ENCODE results near the gene FTO.

Gene FTO

GRCh38 chr16:53974484-53975080, 270.6 kb downstream of the FTO start:
- no peak for DNase-seq

- DNase-seq: no peak
Measured at GRCh38 chr16:53980675-53981074, 276.7 kb downstream of the FTO start.

- peak; percentile 17 for DNase-seq
Measured at GRCh38 chr16:53982631-53983042, 278.7 kb downstream of the FTO start.

GRCh38 chr16:53984936-53985335, 281.0 kb downstream of the FTO start:
- DNase-seq: no peak

- DNase-seq: no peak
Measured at GRCh38 chr16:53985861-53986260, 281.9 kb downstream of the FTO start.

DNA sequence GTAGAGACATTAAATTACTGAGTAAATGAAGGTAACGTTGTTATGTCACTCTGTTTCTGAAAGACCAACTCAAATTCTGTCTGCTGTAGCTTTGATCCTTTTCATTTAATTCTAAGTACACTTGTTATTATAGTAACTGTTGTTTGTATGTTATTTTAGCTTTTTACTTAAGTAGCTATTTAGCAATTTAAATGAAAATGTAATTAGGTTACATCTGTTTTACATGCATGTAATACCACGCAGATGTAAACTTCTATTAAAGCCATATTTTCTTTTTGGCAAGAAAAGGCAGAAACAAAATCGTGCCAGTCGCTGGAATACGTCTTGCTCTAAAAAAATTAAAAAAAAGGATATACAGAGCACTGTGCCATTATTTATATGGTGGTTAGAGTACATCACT, 282.8 kb downstream of the FTO start:
- no peak for DNase-seq

GRCh38 chr16:53988136-53988535, 284.2 kb downstream of the FTO start:
- DNase-seq: no peak

DNA sequence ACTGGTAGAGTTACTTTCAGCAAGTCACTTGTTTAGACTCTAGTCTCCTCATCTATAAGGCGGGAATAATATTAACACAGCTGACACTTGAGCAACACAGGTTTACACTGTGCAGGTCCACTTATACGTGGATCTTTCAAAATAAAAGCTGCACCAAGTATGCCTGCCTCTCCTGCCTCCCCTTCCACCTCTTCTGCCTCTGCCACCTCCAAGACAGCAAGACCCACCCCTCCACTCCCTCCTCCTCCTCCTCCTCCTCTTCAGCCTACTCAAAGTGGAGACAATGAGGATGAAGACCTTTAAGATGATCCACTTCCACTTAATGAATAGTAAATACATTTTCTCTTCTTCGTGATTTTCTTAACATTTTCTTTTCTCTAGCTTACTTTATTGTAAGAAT, 285.6 kb downstream of the FTO start:
- no peak for DNase-seq

GRCh38 chr16:53991754-53992378, 287.9 kb downstream of the FTO start:
- no peak for DNase-seq

- DNase-seq: no peak
Measured at GRCh38 chr16:53995378-53995777, 291.4 kb downstream of the FTO start.

GRCh38 chr16:53996961-53997360, 293.0 kb downstream of the FTO start:
- no peak for DNase-seq

DNA sequence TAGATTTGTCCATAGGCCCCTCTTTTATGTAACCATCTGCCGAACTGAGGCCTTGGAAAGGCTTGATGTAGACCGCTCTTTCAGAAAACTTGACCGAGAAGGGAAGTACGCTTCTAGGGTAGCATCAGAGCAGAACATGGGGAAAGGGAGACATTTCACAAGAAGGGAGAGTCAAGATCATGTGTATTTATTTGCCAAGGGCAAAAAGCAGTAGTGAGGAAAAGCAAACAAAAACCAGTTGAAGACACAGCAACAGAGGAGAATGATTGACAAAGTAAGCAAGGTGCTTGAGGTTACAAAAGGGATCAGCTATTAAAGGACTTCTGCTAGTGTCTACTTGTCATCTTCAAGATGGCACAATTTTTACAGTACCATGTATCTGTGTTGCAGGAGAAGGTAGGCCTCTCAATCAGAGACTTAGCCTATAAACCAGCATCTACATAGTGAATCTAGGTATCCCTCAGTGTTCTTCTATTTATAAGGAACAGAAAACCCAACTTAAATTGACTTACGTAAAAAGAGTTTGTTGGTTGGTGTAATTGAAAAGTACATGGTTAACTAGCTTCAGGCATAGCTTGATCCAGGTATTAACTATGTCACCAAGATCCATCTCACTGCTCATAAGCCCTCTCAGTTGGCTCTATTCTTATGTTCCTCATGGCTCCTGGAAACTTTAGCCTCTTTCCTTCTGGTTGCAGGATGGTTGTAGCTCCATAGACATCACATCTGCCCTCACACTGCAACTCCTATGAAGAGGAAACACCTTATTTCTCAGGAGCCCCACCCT, 294.3 kb downstream of the FTO start:
- DNase-seq: no peak

- DNase-seq: no peak
Measured at GRCh38 chr16:53998966-53999522, 295.1 kb downstream of the FTO start.

DNA sequence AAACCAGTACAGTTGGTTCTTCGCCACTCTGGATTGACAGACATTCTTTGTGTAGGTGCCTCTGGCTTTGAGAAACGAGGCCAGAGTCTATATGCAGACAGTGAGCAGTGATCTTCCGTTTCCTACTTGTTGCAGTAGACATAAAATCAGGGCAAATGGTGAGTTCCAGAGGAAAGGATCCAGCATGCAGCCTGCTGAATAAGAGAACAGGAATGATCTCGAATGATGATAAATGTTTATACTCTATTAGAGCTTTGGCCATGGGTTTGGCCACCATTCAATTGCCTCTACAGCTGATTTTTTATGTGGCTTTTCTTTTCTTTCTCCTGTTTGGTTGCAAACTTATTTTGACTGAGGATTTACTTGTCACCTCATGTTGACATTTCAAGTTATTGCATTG, 295.9 kb downstream of the FTO start:
- DNase-seq: no peak

GRCh38 chr16:54000361-54000760, 296.4 kb downstream of the FTO start:
- DNase-seq: no peak

DNA sequence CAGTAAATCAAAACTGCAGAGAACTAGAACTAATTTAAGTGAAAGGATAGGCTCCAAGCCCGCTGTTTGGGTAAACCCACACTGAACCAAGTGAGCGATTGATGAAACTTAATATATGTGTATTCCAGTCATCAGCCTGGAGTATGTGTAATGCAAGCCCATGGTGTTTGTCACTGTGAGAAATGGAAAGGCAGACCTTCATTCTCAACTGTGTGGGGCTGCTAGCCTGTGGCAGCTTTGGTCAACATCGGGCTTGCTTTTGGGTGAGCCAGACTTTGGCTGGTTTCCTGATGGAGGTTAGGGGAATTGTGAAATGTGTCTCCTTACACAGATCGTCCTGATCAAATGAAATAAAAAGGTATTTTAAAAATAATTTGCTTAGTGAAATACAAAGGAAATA, 302.7 kb downstream of the FTO start:
- no peak for DNase-seq

GRCh38 chr16:54007504-54007903, 303.5 kb downstream of the FTO start:
- no peak for DNase-seq

DNA sequence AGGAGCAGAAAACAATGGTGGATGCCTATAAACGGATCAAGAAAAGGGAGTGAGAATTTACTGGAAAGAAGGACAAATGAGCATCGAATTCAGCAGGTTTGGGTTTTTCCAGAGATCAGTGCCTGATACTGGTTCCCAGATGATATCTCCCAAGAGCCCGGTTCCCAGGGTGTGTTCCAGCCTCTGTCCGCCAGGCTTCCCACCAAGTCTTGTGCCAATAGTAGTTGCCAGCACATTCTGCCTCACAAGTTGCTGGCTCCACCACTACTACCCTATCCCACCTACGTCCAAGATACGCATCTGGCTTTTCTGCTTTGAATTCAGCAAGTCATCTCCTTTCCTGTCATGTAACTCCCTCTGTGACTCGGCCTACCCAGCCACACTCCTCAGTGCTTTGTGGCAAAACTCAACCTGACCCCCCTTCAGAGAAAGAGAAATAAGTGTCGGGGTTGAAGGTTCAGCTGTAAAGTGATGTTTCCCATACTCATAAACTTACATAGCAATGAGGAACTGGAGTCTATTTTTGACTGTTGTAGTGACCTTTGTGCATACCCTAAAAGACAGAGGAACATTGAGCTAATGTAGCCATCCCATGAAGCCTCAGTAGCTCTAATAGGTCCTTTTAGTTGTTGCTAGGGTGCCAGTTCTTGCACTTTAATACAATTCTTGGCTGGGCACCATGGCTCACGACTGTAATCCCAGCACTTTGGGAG, 305.7 kb downstream of the FTO start:
- DNase-seq: no peak

- no peak for DNase-seq
Measured at GRCh38 chr16:54015147-54015546, 311.2 kb downstream of the FTO start.

DNA sequence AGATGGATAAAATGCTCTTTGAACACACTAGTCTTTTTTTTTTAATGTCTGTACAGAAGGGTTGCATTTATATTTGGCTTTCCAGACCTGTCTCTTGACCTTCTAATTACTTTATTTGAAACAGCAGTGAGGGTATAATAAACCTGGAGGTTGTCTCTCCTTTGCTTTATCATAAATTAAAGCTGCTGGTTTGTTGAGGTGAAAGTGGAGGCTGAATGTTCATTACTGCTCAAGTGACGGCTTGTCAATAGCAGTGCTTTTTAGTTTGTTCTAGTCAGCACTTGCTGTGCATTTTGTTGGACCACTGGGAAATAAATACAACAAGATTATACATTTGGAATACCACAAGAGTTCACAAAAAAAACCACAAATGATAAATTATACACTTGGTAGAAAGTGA, 318.4 kb downstream of the FTO start:
- DNase-seq: no peak

DNA sequence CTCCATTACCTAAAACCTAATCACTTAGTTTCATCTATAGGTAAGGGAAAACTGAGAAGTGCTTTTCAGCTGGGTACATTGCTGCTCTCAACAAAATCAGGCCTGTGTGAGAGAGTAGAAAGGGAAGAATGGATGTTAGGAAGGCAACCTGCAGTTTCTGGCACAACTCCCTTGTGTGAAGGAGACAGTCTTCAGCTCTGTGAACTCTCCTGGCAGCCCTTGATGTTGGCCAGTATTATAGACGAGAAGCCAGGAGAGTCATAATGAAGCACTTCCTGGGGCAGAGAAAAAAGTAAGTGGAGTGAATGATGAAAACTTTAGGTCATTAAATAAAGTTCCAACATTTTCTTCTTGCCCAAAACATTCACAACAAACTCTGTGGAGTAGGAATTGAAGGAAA, 322.5 kb downstream of the FTO start:
- peak; percentile 15 for DNase-seq

GRCh38 chr16:54027062-54027461, 323.1 kb downstream of the FTO start:
- no peak for DNase-seq

DNA sequence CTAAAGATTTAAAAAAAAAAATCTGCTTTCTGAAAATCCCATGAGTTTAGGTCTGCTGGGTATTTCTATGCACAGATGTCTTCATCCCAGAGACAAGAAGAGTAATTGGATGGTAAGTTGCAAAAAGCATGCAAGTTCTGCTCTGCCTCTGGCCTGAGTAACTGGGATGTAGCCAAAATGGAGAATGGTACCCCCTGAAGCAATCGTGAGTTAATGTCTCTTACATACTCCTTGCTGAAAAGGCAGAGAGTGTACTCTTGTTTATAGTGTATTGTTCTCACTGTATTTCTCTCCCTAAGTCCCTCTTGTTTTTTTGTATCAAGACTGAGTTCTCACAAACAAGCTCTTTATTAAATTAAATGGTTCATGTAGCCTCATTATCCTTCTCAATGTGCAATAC, 323.6 kb downstream of the FTO start:
- DNase-seq: no peak
